ENCODE data around the gene GJD4.

GJD4 gene, protein sequence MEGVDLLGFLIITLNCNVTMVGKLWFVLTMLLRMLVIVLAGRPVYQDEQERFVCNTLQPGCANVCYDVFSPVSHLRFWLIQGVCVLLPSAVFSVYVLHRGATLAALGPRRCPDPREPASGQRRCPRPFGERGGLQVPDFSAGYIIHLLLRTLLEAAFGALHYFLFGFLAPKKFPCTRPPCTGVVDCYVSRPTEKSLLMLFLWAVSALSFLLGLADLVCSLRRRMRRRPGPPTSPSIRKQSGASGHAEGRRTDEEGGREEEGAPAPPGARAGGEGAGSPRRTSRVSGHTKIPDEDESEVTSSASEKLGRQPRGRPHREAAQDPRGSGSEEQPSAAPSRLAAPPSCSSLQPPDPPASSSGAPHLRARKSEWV

DNA sequence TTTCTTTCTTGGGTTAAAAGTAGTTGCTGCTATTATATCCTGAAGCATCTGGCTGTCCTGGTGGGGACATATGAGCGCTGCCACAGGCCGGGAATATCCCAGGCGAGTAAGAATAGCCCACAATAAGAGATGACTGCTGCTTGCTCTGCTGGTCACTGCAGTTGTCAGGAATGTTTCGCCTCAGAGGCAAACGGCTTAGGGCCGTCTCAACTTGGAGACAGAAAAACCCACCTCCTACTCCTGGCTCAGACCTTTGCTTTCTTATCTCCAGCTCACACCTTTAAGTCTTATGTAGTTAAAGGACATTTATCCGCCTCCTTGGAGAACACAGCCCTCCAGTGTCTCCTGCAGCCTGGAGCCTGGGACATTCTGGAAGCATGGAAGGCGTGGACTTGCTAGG is at the start of gene GJD4:
Gene GJD4 (plus strand): TSS at position 151 of the 400 bp plus-strand sequence. CDS start 227 bp downstream, at position 378.
- no peak for DNase-seq (ENCODE audit: low read depth, low spot score)
- TF ChIP-seq, protein P1, sequence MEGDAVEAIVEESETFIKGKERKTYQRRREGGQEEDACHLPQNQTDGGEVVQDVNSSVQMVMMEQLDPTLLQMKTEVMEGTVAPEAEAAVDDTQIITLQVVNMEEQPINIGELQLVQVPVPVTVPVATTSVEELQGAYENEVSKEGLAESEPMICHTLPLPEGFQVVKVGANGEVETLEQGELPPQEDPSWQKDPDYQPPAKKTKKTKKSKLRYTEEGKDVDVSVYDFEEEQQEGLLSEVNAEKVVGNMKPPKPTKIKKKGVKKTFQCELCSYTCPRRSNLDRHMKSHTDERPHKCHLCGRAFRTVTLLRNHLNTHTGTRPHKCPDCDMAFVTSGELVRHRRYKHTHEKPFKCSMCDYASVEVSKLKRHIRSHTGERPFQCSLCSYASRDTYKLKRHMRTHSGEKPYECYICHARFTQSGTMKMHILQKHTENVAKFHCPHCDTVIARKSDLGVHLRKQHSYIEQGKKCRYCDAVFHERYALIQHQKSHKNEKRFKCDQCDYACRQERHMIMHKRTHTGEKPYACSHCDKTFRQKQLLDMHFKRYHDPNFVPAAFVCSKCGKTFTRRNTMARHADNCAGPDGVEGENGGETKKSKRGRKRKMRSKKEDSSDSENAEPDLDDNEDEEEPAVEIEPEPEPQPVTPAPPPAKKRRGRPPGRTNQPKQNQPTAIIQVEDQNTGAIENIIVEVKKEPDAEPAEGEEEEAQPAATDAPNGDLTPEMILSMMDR (IDR thresholded peaks at IDR 0.05; ENCODE audit: low read depth, low read length), result no peak
- H3K4me3 ChIP-seq (ENCODE audit: low read depth, low read length), result no peak within 1 kb of the TSS
- in situ Hi-C loops (cut with HindIII; ENCODE audit: low sequenced_read_pairs), result no loop called here

DNA sequence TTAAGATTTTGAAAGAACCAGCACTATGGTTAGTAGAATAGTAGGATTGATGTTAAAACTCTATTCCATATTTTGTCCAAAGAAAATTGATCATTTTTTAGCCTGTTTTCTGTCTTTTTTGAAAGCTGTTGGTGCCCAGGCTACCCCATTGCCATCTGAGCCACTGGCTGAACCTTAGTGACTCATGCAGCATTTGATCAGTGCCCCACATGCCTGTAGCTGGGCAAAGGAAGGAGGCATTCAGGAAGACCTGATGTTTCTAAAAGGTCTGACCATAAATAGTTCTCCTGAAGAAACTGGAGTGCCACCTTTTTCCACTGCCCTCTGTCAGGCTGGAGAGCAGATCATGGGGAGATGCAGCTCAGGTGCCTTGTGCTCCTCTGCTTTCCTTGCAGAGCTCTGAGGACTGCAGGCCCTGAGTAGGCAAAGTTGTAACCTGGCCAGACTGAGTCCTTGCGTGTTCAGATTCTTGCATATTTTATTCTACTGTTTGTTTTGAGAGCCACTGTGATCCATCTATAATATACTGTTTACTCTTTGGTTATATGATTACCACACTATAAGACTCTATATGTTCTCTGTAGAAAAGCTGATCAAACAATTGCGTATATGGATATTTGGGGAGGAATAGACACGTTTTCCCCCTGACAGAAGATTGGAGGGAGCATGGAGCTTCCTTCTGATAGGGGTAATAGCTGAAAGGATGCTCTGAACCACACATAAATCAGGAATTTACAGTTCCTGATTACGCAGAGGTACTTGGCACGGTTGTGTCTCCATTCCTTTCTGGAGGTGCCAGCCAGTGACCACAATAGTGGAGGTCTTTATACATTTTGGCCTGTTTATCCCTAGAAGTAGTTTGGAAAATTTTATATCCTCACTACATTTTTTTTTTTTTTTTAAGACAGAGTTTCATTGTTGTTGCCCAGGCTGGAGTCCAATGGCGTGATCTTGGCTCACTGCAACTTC is 48.9 kb upstream of the GJD4 start:
- TF ChIP-seq, protein P1 (IDR thresholded peaks at IDR 0.05; ENCODE audit: low read depth, low read length), result no peak
- DNase-seq (ENCODE audit: low read depth, low spot score), result no peak
- no peak overlapping the region for H3K4me3 ChIP-seq (ENCODE audit: low read depth, low read length)
- in situ Hi-C loops (cut with HindIII; ENCODE audit: low sequenced_read_pairs), result no loop called here

GRCh38 chr10:35558276-35558675 is 46.9 kb upstream of the GJD4 start:
- in situ Hi-C loops (cut with HindIII; ENCODE audit: low sequenced_read_pairs), result no loop called here
- H3K4me3 ChIP-seq (ENCODE audit: low read depth, low read length), result no peak overlapping the region
- no peak for DNase-seq (ENCODE audit: low read depth, low spot score)
- TF ChIP-seq, protein P1 (IDR thresholded peaks at IDR 0.05; ENCODE audit: low read depth, low read length), result no peak

GRCh38 chr10:35559416-35559815 is 45.7 kb upstream of the GJD4 start:
- in situ Hi-C loops (cut with HindIII; ENCODE audit: low sequenced_read_pairs), result no loop called here
- TF ChIP-seq, protein P1 (IDR thresholded peaks at IDR 0.05; ENCODE audit: low read depth, low read length), result no peak
- no peak for DNase-seq (ENCODE audit: low read depth, low spot score)
- no peak overlapping the region for H3K4me3 ChIP-seq (ENCODE audit: low read depth, low read length)

DNA sequence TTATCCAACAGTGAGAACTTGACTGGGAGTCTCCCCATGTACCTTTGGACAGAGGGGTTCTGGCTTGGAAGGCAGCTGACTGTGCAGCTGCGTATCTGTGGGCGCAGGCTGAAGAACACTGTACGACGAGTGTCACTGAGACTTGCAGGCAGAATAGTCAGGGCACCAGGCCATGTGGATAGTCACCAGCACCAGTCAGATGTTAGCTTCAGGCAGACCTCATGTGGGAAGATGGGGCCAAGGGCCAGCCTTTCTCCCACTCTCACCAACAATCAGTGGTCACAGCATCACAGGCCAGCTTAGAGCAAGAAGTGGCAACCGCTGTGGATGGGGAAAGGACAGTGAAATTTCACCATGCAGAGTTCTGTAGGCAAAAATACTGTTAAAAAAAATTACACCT is 43.4 kb upstream of the GJD4 start:
- DNase-seq (ENCODE audit: low read depth, low spot score), result no peak
- in situ Hi-C loops (cut with HindIII; ENCODE audit: low sequenced_read_pairs), result no loop called here
- H3K4me3 ChIP-seq (ENCODE audit: low read depth, low read length), result no peak overlapping the region
- TF ChIP-seq, protein P1 (IDR thresholded peaks at IDR 0.05; ENCODE audit: low read depth, low read length), result no peak

- TF ChIP-seq, protein P1 (IDR thresholded peaks at IDR 0.05; ENCODE audit: low read depth, low read length), result no peak
- no peak overlapping the region for H3K4me3 ChIP-seq (ENCODE audit: low read depth, low read length)
- no peak for DNase-seq (ENCODE audit: low read depth, low spot score)
- in situ Hi-C loops (cut with HindIII; ENCODE audit: low sequenced_read_pairs), result no loop called here
Observed at GRCh38 chr10:35562427-35562826, 42.7 kb upstream of the GJD4 start.
